GM18870 (cell line): ENCODE results near the gene FSTL5.

Experiments
- ATAC-seq: cut with Tn5 transposase; IDR thresholded peaks from one replicate; pipeline ENCODE4 v1.9.1; 2021; ENCODE audit warnings: moderate library complexity; ENCODE audit not compliant: unreplicated experiment

The FSTL5 gene

GRCh38 chr4:161595230-161595771 lies 568.5 kb downstream of the FSTL5 start:
- ATAC-seq = no peak

GRCh38 chr4:161585011-161585410 lies 578.8 kb downstream of the FSTL5 start:
- ATAC-seq = no peak

DNA sequence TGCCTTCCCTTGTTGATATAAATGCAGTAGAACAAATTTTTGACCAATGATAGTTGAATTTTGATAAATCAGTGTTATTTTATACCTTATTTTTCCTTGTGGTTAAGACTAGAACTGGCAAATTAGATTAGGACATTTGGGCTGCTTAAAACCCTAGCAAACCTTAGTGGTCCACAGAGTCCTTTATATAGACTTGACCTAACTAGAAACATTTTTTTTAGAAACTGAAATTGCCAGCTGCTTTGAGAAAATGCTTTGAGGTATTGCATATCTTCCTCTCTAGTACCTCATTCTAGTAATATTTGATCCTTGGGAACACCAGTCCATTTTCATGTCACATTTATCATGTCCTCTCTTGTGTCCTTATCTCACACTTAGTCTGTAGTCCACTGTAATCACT lies 580.3 kb downstream of the FSTL5 start:
- ATAC-seq = no peak

GRCh38 chr4:161581262-161582230 lies 582.3 kb downstream of the FSTL5 start:
- peak; percentile 71 for ATAC-seq

GRCh38 chr4:161577579-161578301 lies 586.1 kb downstream of the FSTL5 start:
- ATAC-seq = no peak

- ATAC-seq = no peak
Observed at GRCh38 chr4:161573836-161574235, 590.0 kb downstream of the FSTL5 start.

DNA sequence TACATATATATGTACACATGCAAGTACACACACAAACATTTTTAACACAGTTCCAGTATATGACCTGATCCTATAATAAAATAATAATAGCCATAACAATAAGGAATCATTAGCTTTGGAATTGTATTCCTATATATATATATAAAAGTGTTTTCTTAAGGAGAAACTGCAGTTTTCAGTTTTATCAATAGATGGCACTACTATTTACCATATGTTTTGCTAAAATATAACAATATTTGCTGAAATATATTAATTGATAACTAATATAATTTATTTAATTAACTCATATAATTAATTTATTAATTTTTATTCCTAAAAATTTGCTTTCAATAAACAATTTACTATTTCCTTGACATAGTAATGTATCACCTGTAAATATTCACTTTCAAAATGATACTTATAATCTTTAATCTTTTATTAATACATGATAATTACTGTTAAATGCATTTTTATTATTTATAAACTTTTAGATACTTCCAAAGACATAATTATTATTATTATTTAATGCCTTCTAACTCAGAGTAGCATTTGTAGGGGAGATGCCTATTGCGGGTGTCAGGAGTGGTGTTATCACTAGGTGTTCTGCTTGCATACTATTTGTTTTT lies 599.5 kb downstream of the FSTL5 start:
- no peak for ATAC-seq

GRCh38 chr4:161555689-161556660 lies 607.8 kb downstream of the FSTL5 start:
- ATAC-seq = peak; percentile 89

- ATAC-seq = peak; percentile 38
Observed at GRCh38 chr4:161554372-161554990, 609.3 kb downstream of the FSTL5 start.

DNA sequence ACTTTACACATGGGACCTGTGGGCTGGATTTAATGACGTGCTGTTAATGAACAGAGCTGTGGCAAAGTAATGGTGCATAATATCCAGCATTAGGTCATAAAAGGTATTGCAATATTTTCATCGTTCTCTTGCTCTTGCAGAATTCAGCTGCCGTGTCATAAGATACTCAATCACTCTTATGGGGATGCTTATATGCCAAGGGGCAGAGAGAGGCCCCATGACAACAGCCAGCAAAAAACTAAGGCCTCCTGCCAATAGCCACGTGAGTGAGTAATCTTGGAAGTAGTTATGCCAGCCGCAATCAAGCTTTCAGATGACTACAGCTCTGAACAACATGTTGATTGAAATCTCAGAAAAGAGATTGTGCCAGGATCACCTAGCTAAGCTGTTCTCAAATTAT lies 616.9 kb downstream of the FSTL5 start:
- no peak for ATAC-seq

DNA sequence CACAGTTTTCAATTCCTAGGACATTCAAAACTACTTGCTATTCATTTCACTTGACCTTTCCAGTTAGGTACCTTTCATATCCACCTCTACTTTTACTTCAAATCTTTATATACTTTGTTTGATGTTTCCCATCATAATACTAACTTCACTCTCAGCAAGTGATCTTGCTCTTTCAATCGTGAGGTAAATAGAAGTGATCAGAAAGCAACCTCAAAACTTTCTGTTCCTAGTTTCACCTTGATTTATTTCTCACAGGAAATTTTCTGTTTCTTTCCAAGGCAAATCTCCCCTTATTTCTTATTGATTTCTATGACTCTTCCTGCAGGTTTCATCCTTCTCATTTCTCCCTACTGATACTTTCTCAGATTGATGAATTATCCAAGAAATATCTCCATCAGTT lies 623.5 kb downstream of the FSTL5 start:
- peak; percentile 63 for ATAC-seq

GRCh38 chr4:161538941-161539340 lies 624.9 kb downstream of the FSTL5 start:
- ATAC-seq = no peak

- no peak for ATAC-seq
Observed at GRCh38 chr4:161530710-161531109, 633.1 kb downstream of the FSTL5 start.

- ATAC-seq = no peak
Observed at GRCh38 chr4:161525121-161525520, 638.7 kb downstream of the FSTL5 start.

- no peak for ATAC-seq
Observed at GRCh38 chr4:161522031-161522430, 641.8 kb downstream of the FSTL5 start.

- no peak for ATAC-seq
Observed at GRCh38 chr4:161519611-161520010, 644.2 kb downstream of the FSTL5 start.

DNA sequence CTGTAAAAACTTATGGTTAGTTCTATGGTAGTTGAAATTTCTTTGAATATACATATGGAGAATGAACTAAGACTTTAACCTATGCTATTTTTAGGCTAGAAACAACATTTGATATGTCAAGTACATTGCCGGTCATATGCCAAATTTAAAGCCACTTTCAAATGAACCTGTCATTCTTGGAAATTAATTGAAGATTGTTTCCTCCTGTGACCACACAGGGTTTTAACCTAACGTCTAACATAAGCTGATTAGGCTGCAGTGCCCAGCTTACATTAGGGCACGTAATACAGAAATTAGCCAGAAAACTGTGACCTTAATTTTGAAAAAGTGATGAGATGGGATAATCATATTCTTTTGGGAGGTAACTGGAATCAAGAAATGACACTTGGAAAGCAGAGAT lies 645.9 kb downstream of the FSTL5 start:
- no peak for ATAC-seq

DNA sequence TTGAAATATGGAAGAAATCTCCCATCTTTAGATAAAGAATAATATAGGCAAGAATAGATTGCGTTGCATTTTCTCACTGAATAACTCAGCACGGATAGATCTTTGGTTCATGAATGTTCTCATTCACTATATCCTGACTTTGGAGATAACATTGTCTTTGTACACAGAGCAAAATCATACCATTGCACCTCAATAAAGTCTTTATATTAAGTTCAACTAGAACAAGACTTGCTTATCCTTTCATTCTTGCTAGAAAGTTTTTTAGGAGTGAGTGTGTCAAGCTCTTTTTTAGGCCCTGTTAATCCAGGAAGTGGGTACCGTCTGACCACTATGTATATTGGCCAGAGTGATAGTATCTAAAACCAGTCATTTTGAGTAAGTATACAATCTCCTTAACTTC lies 658.7 kb downstream of the FSTL5 start:
- no peak for ATAC-seq

DNA sequence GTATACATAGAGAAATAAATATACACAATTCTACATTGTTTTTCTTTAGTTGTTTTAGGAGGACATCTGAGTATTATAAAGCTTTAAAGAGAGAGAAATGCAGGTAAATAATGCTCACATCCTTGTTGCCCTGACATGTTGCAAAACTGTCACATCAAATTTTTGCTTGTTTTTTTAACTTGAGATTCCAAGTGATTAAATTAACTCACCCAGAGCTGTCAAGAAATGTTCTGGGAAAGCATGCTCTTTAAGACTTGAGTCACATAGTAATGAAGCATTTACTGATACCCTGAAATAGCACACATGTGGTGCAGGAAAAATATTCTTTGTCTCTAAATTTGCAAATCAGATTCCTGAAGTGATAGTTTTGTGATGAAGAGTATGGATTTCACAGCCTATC lies 665.6 kb downstream of the FSTL5 start:
- ATAC-seq = no peak

DNA sequence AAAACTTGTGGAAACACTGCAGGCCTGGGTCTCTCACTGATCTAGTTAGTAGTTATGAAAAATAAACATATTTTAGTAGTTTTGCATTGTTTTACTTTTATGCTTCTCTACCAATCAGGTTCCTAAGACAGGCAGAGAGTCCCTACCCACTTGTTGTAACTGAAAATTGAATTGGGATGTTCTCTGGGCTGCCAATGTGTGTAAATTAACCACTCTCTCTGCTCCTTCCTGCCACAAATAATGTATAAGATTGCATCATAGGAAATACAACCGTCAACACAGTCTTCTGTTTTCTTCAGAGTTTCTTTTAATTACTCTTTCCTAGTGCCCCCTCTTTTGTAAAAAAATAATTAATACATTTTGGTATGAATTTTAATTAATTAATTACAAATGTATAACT lies 677.3 kb downstream of the FSTL5 start:
- no peak for ATAC-seq
